GM19328 (cell line): ENCODE results near the gene DDN.

ENCODE experiments used
- ATAC-seq: cut with Tn5 transposase; IDR thresholded peaks from one replicate; pipeline ENCODE4 v1.9.1; 2021; ENCODE audit warnings: mild to moderate bottlenecking, moderate library complexity; ENCODE audit not compliant: unreplicated experiment

The DDN gene

GRCh38 chr12:49014547-49014946 lies 15.4 kb upstream of the DDN start:
- no peak for ATAC-seq

DNA sequence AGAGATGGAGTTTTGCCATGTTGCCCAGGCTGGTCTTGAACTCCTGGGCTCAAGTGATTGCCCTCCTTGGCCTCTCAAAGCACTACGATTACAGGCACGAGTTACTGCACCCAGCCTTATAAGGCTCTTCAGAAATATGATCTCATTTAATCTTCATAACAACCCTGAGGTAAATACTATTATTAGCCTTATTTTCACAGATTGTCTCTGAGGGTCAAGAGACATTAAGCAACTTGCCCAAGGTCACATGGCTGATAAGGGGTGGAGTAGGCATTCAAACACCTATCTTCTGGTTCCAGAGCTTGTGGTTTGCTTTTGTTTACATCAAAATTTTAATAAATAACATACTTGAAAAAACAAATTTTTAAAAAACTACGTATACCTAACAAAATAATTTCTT lies 14.3 kb upstream of the DDN start:
- no peak for ATAC-seq

DNA sequence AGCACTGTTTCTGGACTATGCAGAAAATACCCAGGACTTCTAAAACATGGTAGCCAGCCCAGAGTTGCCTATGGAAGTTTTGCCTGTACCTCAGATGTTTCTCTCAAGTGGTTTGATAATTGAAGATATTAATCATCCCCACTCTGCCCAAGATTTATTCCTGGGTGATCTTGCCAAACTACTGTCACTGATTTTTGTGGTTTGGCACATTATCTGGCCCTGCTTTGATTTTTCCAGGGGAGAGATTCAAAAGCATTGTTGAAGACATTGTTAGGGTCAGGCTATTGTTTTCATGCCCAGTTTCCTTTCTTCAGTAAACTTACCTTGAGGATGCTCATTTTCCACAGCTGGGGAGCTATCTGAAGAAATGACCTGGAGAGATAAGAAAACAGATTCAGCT lies 13.6 kb upstream of the DDN start:
- no peak for ATAC-seq

DNA sequence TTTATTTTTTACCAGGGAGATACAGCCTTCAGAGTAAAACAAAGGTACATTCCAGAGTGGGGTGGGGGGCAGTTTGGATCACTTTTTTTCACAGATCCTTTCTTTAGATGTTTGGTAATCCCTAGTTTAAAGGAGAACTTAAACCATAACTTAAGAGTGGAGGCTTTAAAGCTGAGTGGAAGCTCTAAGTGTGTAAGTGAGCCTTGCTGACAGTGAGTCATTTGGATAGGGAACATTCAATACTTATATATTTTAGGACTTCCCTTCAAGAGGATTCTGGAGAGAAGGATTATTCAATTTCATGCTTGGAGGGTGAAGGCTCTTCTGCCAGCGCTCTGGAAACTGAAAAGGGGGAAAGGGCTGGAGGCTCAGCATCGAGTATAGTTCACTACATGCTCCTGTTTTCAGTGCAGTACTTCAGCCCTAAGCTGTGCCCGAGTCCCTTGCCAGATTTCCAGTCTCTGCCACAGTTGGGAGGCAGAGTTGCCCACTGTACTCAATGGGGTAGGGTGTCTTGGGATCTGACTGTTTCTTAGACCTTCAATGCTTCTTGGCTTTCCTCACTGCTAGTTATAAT lies 11.0 kb upstream of the DDN start:
- no peak for ATAC-seq

DNA sequence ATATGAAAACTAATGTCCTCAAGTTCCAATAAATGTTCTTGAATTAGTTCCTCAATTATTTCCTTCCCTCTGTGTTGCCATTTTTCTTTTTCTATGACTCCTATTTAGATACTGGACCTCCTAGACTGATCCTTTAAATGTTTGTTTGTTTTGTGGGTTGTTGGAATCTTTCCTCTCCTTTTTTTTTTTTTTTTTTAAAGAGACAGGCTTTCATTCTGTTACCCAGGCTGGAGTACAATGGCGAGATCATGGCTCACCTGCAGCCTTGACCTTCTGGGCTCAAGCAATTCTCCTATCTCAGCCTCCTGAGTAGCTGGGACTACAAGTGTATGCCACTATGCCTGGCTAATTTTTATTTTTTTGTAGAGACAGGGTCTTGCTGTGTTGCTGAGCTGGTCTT lies 9.8 kb upstream of the DDN start:
- ATAC-seq, result no peak

- ATAC-seq, result no peak
Measured at GRCh38 chr12:49000346-49000745, 1.2 kb upstream of the DDN start.

DNA sequence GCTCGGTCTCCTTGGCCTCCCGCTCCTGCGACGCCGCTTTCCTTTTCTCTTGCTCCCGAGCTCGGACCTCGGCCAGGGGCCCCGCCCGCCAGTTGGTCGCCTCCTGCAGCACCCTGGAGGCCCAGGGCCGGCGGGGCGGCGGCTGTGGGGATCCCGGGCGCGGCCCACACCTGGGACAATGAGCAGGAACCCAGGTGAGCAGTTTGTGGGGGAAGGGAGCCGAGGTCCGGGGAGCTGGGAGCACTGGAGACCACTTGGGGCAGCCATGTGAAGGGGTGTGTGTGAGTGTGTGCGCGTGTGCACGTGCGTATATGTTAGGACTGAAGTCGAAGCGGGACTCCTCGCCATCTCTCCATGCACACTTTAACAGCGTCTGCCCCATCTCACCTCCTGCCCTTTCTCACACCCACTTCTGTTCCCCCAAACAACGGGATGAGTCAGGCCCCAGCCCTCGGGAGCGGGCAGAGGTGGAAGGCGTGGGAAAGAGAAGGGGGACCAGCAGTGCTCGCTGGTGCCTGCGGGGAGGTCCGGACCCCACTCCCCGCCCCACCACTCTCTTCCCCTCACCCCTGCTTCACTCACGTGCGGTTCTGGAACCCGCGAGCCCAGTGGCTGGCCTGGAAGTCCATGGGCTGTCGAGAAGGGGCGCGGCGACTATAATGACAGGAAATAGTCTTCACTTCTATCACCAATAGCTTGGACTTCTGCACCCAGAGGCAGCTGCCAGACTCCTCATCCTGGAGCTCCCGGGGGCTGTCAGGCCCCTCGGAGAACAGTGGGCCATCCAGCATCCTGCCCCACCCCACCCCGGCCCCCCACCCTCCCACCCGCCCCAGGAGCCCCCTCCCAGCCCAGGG lies 450 bp downstream of the DDN start:
- no peak for ATAC-seq

DNA sequence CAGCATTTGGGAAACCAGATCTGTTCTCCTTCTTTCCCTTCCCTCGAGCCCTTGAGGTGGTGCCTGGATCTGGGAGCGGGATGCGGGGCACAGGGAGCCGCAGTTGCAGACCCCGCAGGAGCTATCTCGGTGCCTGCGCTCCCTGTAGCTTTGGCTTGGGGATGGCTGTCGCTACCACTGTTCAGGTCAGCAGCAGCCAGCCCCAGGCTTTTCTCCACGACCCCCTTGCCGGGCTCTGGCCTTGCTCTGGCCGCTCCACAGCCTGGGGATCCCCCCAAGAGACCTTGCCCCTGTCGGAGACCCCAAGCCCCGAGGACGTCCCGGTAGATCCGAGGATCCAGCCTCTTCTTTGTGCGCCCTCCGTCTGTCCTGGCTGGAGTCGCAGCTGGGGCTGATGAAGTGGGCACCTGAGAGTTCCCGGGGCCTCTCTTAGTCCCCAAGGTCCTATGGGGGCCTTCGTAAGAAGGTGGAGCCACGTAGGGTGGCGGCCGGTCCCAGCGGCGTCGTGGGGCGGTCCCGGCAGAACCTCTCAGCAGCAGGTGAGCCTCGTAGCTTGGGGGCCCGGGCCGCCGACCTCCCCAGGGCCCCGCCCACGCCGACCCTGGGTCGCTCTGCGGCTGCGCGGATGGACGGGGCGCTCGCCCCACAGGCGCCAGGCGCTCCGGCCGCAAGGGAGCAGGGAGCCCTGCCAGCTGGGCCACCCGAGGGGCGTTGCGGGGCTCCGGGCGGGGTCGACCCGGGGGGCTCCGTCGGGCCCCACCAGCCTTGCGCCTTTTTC lies 1.3 kb downstream of the DDN start:
- no peak for ATAC-seq

DNA sequence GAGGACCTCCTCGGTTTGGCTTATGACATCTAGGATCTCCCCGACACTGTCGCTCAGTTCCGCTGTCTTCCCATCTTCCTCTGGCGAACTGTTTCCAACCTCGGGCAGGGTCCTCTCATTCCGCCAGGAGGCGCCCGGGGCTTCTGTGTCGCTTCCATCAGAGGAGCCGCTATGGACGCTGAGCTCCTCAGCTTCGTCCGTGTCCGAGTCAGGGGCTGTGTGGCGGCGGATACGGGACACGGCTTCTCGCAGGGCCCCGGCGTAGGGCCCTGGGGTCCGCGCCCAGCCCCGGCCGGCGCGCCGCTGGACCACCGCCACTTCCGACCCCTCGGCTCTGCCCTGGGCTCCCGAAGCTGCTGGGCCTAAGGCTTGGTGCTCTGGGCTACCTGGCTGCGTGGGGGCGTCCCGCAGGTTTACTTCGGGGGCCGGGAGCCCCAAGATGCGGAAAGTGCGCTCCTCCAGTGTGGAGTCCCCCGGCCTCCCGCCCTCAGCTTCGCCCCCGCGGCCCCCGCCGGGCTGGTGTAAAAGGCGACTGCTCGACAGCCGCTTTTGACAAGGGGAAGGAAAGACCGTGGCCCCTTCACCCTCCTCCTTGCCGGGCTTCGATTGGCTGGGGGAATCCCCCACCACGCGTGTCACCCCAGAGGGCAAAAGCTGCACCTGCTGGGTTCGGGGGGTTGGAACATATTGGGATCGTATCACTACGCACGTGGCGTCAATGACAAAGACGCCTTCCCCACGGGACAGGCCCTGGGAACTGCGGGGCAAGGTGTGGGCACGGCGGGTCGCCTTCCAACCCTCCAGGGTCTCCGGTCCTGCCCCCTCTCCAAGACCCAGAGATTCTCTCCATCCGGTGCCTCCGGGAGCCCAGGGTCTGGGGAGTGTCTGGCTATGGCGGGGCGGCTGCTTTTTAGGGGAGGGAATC lies 2.1 kb downstream of the DDN start:
- ATAC-seq, result no peak

DNA sequence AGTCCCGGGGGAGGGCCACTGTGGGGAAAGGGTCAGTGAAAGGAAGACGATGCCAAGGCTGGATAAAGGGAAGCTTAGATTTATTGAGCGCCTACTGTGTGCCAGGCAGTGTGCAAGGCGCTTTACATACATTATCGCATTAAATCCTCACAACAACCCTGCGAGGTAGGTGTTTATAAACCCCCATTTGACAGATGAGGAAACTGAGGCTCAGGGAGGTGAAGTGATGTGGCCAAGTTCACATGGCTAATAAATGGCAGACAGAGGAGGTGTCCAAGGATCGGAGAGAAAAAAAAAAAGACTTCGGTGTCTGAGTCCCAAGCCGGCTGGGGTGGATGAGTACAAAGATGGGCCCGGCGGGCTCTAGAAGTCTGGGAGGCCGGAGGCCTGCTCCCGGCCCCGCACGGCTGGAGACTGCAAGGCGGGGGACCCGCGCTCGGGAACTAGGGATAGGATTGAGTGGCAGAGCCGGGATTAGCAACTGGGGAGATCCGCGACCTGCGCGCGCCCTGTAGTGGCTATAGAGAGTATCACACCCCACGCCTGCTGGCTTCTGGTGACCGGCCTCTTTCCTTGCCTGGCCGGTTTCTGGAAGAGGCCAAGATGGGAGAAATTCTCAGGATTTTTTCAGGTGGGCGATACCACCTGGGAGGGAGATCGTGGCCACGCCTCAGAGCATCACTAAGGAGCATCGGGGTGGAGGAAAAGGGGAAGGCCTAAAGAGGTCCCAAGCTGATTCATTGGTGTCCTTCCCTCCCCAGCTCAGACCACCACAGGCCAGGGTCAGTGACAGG lies 3.9 kb downstream of the DDN start:
- ATAC-seq, result no peak

- ATAC-seq, result no peak
Measured at GRCh38 chr12:48994224-48995085, 4.7 kb downstream of the DDN start.

DNA sequence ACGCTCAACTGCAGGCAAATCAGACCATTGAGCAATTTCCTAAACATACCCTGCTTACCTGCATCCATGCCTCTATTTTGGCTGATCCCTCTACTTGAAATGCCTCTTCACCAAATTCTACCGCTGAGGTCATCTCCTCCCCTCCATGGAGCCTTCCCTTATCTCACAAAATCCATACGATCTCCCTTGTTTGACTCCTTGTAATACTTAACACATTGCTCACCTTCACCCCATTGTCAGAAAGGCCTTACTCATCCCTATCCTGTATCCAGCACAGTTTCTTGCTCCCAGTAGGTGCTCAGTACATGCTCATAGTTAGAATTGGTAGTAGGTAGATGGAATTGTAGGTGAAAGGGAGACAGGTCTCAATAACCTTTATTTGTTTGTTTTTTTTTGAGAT lies 5.4 kb downstream of the DDN start:
- ATAC-seq, result no peak

- no peak for ATAC-seq
Measured at GRCh38 chr12:48991247-48992050, 7.7 kb downstream of the DDN start.

DNA sequence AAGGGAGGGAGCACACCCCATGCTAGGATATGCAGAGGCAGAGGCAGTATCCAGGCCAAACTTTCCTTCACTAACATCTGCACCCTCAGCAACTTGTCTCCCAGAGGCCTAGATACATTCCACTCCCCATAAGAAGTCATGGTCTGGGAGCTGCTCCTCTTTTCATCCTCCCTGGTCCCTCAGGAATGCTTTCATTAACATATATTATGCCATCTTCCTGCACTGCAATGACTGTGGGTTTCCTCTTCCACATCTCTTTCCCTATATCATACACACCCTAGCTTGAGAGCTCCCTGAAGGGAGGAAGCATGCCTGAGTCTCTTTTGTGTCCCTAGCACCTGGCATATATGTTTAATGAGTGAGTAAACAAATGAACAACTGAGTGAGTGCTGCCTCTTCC lies 8.6 kb downstream of the DDN start:
- ATAC-seq, result no peak

DNA sequence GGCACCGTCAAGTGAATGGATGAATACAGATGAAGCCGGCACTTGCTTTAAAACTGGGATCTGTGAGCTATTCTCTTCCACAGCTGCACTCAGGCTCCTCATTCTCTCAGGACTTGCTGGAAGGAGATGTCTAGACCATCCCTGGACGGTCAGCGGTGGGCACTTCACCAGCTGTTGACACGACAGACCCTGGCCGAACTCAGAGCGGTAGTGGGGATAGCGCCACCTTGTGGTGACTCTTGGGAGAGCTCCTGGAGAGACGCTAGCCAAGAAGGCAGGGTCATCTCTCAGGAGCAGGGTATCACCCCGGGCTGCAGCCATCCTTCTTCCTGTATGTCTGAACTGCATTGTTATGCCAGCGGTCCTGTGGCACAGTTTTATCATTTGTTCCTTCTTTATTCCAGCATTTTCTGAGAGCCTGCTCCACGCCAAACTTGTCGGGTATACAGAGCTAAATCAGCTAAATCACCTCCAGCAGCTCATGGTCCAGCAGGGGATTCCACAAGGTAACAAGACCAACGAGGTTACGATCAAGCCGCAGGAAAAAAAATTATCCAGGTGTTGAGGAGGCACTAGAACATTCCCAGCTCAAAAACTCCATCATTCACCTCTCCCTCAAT lies 11.0 kb downstream of the DDN start:
- no peak for ATAC-seq

DNA sequence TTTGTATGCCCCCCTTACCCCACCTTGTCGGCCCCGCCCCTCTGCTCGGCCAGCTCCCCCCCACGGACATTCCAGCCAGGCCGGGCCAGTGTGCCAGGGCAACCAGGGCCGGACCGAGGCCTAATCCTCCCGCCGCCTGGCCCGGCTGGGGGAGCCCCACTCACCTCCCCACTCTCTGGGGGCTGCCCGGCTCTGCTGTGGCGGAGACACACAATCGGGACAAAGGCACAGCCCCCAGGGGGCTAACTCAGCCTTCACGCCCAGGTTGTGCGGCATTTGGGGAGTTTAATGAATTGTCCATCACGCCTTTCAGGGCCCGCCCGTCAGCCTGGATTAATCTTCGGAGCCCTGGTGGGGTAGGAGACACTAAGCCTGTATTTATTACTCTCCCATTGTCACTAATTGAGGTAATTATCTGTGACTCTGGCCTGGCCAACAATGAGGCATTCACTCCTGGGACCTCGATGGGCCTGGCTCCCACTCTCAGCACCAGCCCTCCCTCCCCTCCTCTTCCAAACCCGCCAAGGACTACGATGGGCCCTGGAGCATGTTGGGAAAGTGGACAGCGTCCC lies 12.4 kb downstream of the DDN start:
- ATAC-seq, result no peak

DNA sequence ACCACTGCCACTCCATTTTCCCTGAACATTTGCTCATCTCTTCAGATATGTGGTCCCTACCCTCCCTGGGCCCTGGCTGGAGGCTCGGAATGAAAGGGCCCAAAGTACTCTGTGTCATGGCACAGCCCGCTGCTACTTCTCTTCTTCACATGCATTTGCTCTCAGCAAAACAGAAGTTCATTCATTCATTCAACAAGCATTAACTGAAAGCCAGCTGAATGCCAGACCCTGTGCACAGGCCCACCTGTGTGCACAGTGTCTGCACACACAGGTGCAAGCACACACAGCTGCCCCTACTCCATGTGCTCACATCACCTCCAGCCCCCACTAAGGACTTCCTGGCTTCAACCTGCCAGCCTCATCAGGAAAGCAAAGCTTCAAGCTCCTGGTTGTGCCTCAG lies 13.3 kb downstream of the DDN start:
- ATAC-seq, result no peak

DNA sequence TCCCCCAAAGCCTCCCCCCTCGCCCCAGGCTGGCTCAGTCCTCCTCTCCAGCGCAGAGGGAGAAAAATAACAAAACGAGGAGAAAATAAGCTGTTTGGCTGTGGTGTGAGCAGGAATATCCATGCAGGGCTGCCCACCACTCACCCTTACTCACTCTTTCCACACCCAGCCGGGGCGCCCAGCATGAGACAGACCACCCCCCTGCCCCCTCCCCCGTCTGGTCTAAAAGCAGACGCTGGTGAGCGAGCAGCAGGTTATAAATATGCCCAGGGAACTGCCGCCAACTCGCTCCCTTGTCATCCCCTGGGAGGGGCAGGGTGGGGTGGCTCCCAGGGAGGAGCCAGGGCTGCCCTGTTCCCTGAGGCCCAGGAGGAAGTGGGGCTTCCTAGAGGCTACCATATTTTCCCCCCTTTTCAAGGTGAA lies 13.7 kb downstream of the DDN start:
- ATAC-seq, result no peak
